ENCODE measurements around the gene C1orf167.

DNA sequence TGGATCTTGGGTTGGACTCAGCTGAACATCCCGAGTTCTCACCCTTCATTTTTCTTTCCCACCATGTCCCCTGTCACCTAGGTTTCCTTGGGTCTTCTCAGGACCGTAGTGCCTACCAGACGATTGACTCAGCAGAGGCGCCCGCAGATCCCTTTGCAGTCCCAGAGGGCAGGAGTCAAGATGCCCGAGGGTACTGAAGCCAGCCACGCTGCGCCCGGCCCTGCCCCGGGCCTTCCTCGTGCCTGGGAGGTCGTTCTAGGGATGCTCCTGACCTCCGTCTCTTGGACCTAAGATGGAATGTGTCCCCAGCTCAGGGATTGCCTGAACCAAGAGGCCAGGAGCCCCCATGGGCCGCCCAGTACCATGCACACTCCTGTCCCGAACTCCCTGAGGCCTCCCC, 12.0 kb upstream of the C1orf167 start:
- TF ChIP-seq, protein P1, sequence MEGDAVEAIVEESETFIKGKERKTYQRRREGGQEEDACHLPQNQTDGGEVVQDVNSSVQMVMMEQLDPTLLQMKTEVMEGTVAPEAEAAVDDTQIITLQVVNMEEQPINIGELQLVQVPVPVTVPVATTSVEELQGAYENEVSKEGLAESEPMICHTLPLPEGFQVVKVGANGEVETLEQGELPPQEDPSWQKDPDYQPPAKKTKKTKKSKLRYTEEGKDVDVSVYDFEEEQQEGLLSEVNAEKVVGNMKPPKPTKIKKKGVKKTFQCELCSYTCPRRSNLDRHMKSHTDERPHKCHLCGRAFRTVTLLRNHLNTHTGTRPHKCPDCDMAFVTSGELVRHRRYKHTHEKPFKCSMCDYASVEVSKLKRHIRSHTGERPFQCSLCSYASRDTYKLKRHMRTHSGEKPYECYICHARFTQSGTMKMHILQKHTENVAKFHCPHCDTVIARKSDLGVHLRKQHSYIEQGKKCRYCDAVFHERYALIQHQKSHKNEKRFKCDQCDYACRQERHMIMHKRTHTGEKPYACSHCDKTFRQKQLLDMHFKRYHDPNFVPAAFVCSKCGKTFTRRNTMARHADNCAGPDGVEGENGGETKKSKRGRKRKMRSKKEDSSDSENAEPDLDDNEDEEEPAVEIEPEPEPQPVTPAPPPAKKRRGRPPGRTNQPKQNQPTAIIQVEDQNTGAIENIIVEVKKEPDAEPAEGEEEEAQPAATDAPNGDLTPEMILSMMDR (IDR thresholded peaks at IDR 0.05) = no peak
- TF ChIP-seq POLR2AphosphoS5 (IDR thresholded peaks at IDR 0.05) = no peak
